Mesothelial cell of epicardium (in vitro differentiated cells): ENCODE data around the gene FRK. TPM values are rescaled to one million over a fixed set of nuclear protein-coding genes. Genes with fewer than 3 reads are reported as not detected.
"Not testable (repeated sequence)": the region's sequence is repeated elsewhere in the genome, so short reads cannot be mapped to it uniquely, and the experiment has no call there.

Experiments used
- DNase-seq, 2 experiments: peaks; one replicate each; pipeline ENCODE4 v3.0.0; 2021; ENCODE audit warnings: low spot score in 2 of 2; ENCODE audit not compliant: unreplicated experiment in 2 of 2
- H3K27ac Mint-ChIP-seq: 2 replicates; pipeline ENCODE4 v1.8.0; 2021; ENCODE audit warnings: mixed read lengths
- H3K27me3 Mint-ChIP-seq: 2 replicates; pipeline ENCODE4 v1.8.0; 2021; ENCODE audit warnings: low read depth, mixed read lengths
- H3K36me3 Mint-ChIP-seq: 2 replicates; pipeline ENCODE4 v1.8.0; 2021; ENCODE audit warnings: mixed read lengths
- H3K4me1 Mint-ChIP-seq: 2 replicates; pipeline ENCODE4 v1.8.0; 2021; ENCODE audit warnings: mixed read lengths
- H3K4me3 Mint-ChIP-seq: 2 replicates; pipeline ENCODE4 v1.8.0; 2021; ENCODE audit warnings: mild to moderate bottlenecking, moderate library complexity, mixed read lengths
- H3K9me3 Mint-ChIP-seq: 2 replicates; pipeline ENCODE4 v1.8.0; 2021; ENCODE audit warnings: mixed read lengths
- total RNA-seq: library from RNA; stranded (reverse); gene quantifications from 3 replicates; pipeline ENCODE4 v1.2.1, GENCODE V29; 2021
- TF ChIP-seq, protein P1 (sequence below): fragments of 200-600 bp; sonication (generic); IDR thresholded peaks from one replicate; pipeline ENCODE4 v1.5.0; 2021; ENCODE audit warnings: antibody characterized with exemption; ENCODE audit not compliant: unreplicated experiment

Gene FRK
- total RNA-seq, 1 donor from 2014 or later: 5.1 TPM

DNA sequence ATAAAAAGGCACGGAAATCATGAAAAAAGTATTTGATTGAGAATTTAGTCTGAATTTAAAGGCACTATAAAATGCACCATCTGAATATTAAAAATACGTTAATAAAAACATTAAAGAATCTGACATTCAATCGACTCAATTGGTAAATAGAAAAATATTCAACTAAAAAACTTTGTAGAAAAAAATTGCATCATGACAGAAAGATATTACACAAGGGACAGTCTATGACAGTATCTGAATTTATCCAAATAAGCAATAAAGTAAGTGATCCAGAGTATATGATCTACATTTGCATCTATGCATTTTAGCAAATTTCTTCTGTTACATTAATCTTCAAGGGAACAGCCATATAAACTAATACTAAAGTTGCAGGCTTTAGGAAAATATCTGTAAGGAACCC, 9.4 kb downstream of the FRK start:
- TF ChIP-seq, protein P1, sequence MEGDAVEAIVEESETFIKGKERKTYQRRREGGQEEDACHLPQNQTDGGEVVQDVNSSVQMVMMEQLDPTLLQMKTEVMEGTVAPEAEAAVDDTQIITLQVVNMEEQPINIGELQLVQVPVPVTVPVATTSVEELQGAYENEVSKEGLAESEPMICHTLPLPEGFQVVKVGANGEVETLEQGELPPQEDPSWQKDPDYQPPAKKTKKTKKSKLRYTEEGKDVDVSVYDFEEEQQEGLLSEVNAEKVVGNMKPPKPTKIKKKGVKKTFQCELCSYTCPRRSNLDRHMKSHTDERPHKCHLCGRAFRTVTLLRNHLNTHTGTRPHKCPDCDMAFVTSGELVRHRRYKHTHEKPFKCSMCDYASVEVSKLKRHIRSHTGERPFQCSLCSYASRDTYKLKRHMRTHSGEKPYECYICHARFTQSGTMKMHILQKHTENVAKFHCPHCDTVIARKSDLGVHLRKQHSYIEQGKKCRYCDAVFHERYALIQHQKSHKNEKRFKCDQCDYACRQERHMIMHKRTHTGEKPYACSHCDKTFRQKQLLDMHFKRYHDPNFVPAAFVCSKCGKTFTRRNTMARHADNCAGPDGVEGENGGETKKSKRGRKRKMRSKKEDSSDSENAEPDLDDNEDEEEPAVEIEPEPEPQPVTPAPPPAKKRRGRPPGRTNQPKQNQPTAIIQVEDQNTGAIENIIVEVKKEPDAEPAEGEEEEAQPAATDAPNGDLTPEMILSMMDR: no peak
- no peak overlapping the region for H3K27ac Mint-ChIP-seq
- H3K4me3 Mint-ChIP-seq: no peak overlapping the region
- H3K4me1 Mint-ChIP-seq: peaks cover 14% of the 10 kb centered on the region
- H3K27me3 Mint-ChIP-seq: no peaks in the 10 kb centered on the region
- H3K36me3 Mint-ChIP-seq: peaks cover 6% of the 10 kb centered on the region
- no peak for DNase-seq
- H3K9me3 Mint-ChIP-seq: peaks cover 6% of the 10 kb centered on the region

DNA sequence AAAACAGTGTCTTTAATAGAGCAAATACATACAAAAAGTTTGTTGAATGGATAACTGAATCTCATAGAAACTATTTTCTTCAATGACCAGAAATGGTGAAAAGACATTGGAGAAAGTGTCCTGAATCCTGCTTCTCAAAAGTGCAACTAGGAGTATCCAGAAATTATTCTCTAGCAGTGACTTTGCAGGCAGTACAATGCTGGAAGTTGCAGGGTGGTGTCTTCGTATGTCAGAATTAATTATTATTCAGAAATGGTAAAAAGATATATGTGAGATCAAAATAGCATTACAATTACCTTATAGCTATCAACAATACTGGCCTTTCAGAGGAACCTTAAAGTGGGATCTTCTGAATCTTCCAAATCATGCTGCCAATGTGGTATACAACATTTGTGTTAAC, 10.0 kb downstream of the FRK start:
- H3K36me3 Mint-ChIP-seq: peaks cover 8% of the 10 kb centered on the region
- no peak overlapping the region for H3K27ac Mint-ChIP-seq
- TF ChIP-seq, protein P1: no peak
- peaks cover 9% of the 10 kb centered on the region for H3K9me3 Mint-ChIP-seq
- no peak overlapping the region for H3K4me3 Mint-ChIP-seq
- no peak for DNase-seq
- H3K27me3 Mint-ChIP-seq: no peaks in the 10 kb centered on the region
- H3K4me1 Mint-ChIP-seq: peaks cover 11% of the 10 kb centered on the region

DNA sequence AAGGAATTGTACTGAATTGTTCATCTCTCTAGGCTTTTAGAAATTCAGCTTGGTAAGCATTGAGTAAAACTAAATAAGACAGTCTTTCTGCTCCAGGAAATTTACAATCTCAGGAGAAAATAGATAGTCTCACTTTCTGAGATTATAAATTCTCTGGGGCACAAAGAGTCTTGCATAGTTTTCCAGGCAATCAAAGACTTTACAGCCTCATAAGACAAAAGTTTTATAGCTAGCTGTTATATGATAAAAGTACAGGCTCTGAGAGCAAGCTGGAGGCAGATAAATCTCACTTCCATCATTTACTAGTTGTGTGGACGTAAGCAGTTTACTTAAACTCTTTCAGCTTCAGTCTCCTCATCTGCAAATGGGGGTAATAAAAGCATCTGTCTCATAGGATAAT, 11.4 kb downstream of the FRK start:
- TF ChIP-seq, protein P1: no peak
- peaks cover 23% of the 10 kb centered on the region for H3K9me3 Mint-ChIP-seq
- peaks cover 21% of the 10 kb centered on the region for H3K36me3 Mint-ChIP-seq
- no peaks in the 10 kb centered on the region for H3K4me1 Mint-ChIP-seq
- DNase-seq: no peak
- H3K27ac Mint-ChIP-seq: no peak overlapping the region
- no peaks in the 10 kb centered on the region for H3K27me3 Mint-ChIP-seq
- no peak overlapping the region for H3K4me3 Mint-ChIP-seq

DNA sequence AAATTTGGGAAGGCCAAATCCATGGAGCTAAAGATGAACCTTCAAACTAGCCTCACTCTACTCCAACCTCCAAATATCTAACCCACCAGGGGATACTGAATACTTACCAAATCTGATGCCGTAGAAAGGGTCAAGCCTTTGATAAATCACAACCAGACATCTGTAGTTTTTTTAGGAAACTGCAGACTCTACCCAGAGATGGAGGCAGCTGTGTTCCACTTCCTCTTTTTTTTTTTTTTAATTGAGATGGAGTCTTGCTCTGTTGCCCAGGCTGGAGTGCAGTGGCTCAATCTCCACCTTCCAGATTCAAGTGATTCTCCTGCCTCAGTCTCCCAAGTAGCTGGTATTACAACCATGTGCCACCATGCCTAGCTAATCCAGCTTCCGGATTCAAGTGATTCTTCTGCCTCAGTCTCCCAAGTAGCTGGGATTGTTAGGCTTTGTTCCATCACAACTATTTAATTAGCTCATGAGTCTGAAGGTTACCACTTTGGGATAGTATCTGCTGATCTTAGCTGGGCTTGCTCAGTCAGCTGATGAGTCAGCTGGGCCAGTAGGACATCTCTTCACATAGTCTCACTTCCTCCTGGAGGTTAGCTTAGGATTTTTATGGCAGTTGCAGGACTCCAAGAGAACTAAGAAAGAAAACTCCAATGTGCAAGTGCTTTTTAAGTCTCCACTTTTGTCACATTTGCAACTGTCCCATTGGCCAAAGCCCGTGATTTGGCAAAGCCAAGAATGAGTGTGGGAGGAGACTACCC, 13.3 kb downstream of the FRK start:
- peaks cover 39% of the 10 kb centered on the region for H3K36me3 Mint-ChIP-seq
- no peak overlapping the region for H3K27ac Mint-ChIP-seq
- peaks cover 43% of the 10 kb centered on the region for H3K9me3 Mint-ChIP-seq
- H3K4me3 Mint-ChIP-seq: no peak overlapping the region
- no peaks in the 10 kb centered on the region for H3K4me1 Mint-ChIP-seq
- TF ChIP-seq, protein P1: no peak
- DNase-seq: no peak
- H3K27me3 Mint-ChIP-seq: no peaks in the 10 kb centered on the region

DNA sequence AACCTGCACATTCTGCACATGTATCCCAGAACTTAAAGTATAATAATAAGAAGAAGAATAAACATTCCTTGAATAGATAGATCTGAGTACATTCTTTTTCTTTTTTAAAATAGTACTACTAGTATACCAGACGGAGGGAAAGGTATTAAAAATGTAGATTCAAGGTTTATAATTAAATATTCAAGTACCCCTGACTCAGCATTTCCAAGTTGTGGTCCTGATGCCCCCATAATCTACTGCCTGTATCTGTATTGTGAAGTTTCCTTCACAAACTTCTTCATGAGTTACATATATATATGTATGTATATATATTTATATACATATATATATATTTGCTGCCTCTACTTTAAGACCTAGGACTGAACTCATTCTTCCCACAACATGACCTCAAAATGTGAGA, 14.0 kb downstream of the FRK start:
- Mint-ChIP-seq H3K4me3 (no peak overlapping the region), H3K27me3 (no peaks in the 10 kb centered on the region), H3K27ac (no peak overlapping the region), H3K36me3 (peaks cover 41% of the 10 kb centered on the region), H3K4me1 (no peaks in the 10 kb centered on the region), H3K9me3 (peaks cover 43% of the 10 kb centered on the region)
- TF ChIP-seq, protein P1: no peak
- DNase-seq: no peak

DNA sequence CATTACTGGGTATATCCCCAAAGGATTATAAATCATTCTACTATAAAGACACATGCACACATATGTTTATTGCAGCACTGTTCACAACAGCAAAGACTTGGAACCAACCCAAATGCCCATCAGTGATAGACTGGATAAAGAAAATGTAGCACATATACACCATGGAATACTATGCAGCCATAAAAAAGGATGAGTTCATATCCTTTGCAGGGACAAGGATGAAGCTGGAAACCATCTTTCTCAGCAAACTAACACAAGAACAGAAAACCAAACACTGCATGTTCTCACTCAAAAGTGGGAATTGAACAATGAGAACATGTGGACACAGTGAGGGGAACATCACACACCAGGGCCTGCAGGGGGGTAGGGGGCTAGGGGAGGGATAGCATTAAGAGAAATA, 14.4 kb downstream of the FRK start:
- not testable (repeated sequence) for H3K4me3 Mint-ChIP-seq, H3K27ac Mint-ChIP-seq, DNase-seq, H3K27me3 Mint-ChIP-seq, H3K4me1 Mint-ChIP-seq
- Mint-ChIP-seq H3K9me3 (peaks cover 46% of the 10 kb centered on the region), H3K36me3 (peaks cover 43% of the 10 kb centered on the region)
